ENCODE measurements around the gene VWA2.

VWA2 gene

DNA sequence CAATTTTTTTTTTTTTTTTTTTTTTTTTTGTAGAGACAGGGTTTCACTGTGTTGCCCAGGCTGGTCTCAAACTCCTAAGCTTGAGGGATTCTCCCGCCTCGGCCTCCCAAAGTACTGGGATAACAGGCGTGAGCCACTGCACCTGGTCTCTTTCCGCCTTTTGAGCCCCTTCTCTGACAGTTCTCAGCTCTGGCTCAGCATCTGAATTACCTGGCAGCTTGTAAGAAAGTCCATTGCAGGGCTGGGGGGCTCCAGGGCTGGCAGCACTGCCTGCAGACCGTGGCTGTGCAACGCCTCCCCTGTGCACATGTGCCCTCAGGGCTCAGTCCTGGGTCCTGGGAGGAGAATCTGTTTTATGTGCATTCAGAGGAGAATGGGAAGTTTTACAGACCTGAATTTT, 37.6 kb downstream of the VWA2 start:
- Histone ChIP-seq H3K9ac (ENCODE audit: low read depth, low read length) (no peak overlapping the region), H3K9me3 (ENCODE audit: control insufficient read depth, insufficient read depth, low read length) (no peaks in the 10 kb centered on the region), H3K36me3 (ENCODE audit: insufficient read depth, low read length) (no peaks in the 10 kb centered on the region), H3K4me1 (ENCODE audit: insufficient read depth, low read length) (no peaks in the 10 kb centered on the region)

DNA sequence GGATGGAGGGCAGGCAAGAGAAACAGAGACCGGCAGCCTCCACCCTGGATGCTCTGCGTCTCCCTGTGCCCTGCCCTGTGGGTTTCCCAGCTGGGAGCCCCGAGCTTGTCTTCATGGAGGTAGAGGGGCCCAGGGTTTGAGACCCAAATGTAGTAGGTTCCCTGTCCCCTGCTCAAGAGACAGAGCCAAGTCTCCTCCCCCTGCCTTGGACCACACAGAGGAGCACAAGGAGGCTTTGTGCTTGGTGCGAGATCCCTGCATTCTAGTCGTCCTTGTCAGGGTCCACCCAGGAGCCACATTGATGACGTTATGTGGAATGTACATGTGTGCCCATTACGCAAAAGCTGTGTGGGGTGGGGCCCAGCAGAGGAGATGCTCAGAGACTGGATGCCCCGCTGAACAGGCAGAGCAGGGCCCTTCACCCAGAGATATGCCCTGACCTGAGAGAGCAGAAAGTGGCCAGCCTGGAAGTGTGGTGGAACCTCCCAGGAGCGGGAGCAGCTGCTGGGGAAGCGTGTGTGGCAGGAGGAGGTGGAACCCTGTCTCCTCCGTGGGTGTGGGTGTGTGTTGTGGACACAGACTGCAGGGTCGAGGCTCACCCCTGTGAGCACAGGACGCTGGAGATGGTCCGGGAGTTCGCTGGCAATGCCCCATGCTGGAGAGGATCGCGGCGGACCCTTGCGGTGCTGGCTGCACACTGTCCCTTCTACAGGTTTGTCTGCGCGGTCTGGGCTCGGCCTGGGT, 39.3 kb downstream of the VWA2 start:
- H3K4me1 ChIP-seq (ENCODE audit: insufficient read depth, low read length): no peaks in the 10 kb centered on the region
- H3K36me3 ChIP-seq (ENCODE audit: insufficient read depth, low read length): no peaks in the 10 kb centered on the region
- no peaks in the 10 kb centered on the region for H3K9me3 ChIP-seq (ENCODE audit: control insufficient read depth, insufficient read depth, low read length)
- no peak overlapping the region for H3K9ac ChIP-seq (ENCODE audit: low read depth, low read length)

DNA sequence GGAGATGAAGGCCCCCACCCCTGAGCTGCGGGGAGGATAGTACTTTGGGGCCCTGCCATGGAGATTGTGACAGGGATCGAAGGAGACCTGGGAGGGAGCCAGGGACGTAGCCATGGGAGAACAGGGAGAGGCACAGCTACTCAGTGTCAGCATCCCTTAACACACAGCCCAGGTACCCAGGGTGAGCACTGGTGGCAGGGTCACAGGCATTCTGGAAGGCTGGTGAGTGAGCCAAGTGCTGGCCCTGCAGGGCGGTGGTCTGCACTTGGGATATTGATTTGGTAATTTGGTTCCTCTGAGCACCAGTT, 39.8 kb downstream of the VWA2 start:
- H3K36me3 ChIP-seq (ENCODE audit: insufficient read depth, low read length): no peaks in the 10 kb centered on the region

DNA sequence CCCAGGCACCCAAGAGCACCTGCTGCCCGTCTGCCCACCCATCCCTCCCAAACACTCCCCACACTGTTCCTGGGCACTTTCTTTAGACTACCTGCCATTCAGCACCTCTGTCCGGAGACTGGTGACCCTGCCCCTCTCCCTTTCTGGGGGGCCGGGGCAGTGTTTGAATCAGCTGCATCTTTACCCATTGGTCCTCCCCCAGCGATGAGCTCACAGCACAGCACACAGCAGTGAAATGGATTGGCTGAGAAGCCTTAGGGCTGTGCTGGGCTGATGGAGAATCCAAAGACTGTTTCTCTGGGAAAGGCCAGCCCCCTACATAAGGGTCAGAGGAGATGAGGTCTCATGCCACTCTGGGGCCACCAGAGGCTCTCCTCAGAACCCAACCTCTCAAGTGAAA, 40.2 kb downstream of the VWA2 start:
- no peaks in the 10 kb centered on the region for H3K4me1 ChIP-seq (ENCODE audit: insufficient read depth, low read length)
- no peaks in the 10 kb centered on the region for H3K36me3 ChIP-seq (ENCODE audit: insufficient read depth, low read length)
- no peak overlapping the region for H3K9ac ChIP-seq (ENCODE audit: low read depth, low read length)
- H3K9me3 ChIP-seq (ENCODE audit: control insufficient read depth, insufficient read depth, low read length): no peaks in the 10 kb centered on the region

More for the DNA sequence above, 39.8 kb downstream of the VWA2 start:
- Histone ChIP-seq H3K9me3 (ENCODE audit: control insufficient read depth, insufficient read depth, low read length) (no peaks in the 10 kb centered on the region), H3K4me1 (ENCODE audit: insufficient read depth, low read length) (no peaks in the 10 kb centered on the region), H3K9ac (ENCODE audit: low read depth, low read length) (no peak overlapping the region)

DNA sequence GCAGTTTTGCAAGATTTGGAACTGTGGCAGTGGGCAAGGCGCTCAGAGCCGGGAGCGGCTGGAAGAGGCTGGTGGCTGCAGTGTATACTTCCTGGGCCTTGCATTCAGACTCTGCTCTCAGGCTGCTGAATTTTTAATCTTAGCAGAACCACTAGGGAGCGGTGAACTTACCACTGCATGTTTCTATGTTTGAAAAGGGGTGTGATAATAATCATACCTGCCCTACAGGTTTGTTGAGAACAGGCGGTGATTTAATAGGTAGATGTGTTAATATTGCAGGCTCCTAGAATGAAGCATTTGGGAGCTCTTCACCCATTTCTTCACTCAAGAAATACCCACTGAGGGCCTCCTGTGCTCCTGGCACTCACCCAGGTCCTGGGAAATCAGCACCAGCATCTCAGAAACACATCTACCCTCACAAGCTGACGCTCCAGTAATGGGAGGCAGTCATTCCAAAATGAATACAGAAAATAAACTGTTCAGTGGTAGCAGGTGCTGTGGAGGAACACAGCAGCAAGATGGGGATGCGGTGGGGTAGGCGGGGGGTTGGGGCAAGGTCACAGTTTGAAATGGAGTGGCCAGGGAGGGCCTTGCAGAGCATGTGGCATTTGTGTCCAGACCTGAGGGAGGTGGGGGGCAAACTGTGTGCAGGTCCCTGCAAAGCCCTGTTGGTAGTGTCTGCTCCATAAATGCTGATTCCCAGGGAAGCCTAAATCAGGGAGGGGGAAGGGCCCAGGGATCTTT, 41.0 kb downstream of the VWA2 start:
- Histone ChIP-seq H3K9ac (ENCODE audit: low read depth, low read length) (no peak overlapping the region), H3K4me1 (ENCODE audit: insufficient read depth, low read length) (no peaks in the 10 kb centered on the region), H3K36me3 (ENCODE audit: insufficient read depth, low read length) (no peaks in the 10 kb centered on the region)

DNA sequence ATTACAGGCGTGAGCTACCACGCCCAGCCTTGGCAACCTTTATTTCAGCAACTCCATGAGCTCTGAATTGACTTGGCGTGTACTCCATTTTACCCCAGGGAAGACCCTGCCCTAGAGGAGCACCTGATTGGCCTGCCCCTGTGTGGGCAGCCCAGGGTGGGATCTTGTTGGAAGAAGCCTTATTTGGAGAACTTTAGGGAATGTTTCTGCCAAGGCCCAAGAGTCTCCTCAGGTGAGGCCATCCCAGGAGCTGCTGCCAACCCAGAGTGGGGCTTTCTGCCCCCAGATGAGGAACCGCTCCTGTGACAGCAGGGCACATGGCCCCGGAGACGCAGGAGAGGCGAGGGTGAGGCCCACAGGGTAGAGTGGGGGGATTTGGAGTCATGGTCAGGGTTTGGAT, 42.0 kb downstream of the VWA2 start:
- H3K9me3 ChIP-seq (ENCODE audit: control insufficient read depth, insufficient read depth, low read length): no peaks in the 10 kb centered on the region
- no peaks in the 10 kb centered on the region for H3K36me3 ChIP-seq (ENCODE audit: insufficient read depth, low read length)
- H3K9ac ChIP-seq (ENCODE audit: low read depth, low read length): no peak overlapping the region
- no peaks in the 10 kb centered on the region for H3K4me1 ChIP-seq (ENCODE audit: insufficient read depth, low read length)

More for the DNA sequence above, 41.0 kb downstream of the VWA2 start:
- H3K9me3 ChIP-seq (ENCODE audit: control insufficient read depth, insufficient read depth, low read length): no peaks in the 10 kb centered on the region

DNA sequence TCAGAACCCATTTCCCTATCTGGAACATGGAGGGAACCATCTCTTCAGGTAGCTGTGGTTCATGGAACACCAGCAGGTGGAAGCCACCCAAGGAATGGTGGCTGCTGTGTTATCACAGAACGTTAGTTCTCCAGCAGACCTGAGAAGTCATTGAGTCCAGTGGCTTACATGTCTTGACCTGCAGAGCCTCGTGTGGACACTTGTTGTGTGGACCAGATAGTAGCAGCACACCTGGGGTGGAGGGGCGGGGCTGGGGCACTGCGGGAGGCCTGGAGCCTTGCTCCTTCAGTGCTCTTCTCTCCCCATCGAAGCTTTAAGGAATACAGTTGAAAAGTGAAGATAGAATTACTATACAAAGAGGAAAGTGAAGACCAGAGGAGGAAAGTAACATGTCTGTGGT, 42.4 kb downstream of the VWA2 start:
- no peaks in the 10 kb centered on the region for H3K36me3 ChIP-seq (ENCODE audit: insufficient read depth, low read length)
- no peaks in the 10 kb centered on the region for H3K9me3 ChIP-seq (ENCODE audit: control insufficient read depth, insufficient read depth, low read length)
- no peak overlapping the region for H3K9ac ChIP-seq (ENCODE audit: low read depth, low read length)
- no peaks in the 10 kb centered on the region for H3K4me1 ChIP-seq (ENCODE audit: insufficient read depth, low read length)

DNA sequence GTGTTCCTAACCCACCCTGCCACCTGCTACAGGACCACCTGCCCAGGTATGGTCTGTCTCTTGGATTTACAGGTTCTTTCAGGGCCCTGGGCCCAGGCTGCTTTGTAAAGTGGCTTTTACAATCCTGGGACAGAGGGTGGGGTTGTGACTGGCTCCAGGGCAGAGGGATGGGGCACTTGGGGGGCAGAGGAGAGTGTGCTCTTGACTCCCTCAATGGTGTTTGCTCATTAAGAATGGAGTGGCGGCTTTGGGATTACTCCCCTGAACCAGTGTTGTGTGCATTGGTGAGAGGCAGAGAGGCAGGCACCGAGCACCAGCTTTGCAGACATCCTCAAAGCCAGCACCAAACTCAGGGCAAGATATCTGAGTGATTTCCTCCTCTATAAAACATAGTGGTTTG, 43.5 kb downstream of the VWA2 start:
- H3K9me3 ChIP-seq (ENCODE audit: control insufficient read depth, insufficient read depth, low read length): no peaks in the 10 kb centered on the region
- no peaks in the 10 kb centered on the region for H3K36me3 ChIP-seq (ENCODE audit: insufficient read depth, low read length)
- H3K9ac ChIP-seq (ENCODE audit: low read depth, low read length): no peak overlapping the region
- H3K4me1 ChIP-seq (ENCODE audit: insufficient read depth, low read length): no peaks in the 10 kb centered on the region

DNA sequence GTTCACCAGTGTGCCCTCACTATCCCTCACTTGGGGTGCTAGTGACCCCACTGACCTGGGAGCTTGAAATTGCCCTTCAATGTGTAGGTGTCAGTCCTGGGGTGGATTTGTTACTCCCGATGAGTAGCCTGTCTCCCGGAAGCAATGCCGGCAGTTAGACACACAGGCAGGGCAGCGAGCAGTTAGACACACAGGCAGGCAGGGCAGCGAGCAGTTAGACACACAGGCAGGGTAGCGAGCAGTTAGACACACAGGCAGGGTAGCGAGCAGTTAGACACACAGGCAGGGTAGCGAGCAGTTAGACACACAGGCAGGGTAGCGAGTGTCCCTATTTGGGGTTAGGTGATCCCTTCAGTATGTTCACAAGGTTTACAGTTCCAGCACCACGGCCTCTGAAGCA, 44.0 kb downstream of the VWA2 start:
- no peaks in the 10 kb centered on the region for H3K4me1 ChIP-seq (ENCODE audit: insufficient read depth, low read length)
- no peaks in the 10 kb centered on the region for H3K36me3 ChIP-seq (ENCODE audit: insufficient read depth, low read length)
- H3K9ac ChIP-seq (ENCODE audit: low read depth, low read length): no peak overlapping the region
- no peaks in the 10 kb centered on the region for H3K9me3 ChIP-seq (ENCODE audit: control insufficient read depth, insufficient read depth, low read length)

DNA sequence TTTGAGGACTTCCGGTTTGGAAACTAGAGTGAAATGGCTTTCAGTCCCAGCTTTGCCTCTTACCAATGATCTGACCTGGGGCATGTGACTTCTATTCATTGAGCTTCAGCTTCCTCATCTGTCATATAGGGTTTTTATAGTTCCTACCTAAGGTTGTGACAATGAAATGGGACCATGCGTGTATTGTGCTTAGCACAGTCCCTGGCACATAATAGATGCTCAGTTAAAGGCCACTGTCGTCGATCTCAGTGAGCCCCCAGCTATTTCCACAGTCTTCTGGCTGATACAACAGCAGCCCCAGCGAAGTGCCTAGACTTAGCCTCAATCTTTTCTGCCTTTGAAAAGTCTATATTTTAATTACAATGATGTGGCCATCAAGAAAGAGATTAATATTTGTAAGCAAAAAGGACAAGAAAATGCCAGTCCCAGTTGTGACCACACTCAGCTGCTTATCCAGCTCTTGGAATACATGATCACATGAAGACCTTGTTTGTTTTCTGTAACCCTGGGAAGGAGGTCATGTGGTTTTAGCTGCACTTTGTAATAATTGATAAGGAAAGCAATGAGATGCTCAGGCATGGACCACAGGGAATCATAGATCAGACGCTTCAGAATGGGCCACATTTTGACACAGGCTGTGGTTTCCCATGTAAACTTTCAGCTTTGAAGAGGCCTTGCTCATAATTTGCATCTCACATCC, 44.6 kb downstream of the VWA2 start:
- Histone ChIP-seq H3K9ac (ENCODE audit: low read depth, low read length) (no peak overlapping the region), H3K36me3 (ENCODE audit: insufficient read depth, low read length) (no peaks in the 10 kb centered on the region), H3K4me1 (ENCODE audit: insufficient read depth, low read length) (no peaks in the 10 kb centered on the region), H3K9me3 (ENCODE audit: control insufficient read depth, insufficient read depth, low read length) (no peaks in the 10 kb centered on the region)

DNA sequence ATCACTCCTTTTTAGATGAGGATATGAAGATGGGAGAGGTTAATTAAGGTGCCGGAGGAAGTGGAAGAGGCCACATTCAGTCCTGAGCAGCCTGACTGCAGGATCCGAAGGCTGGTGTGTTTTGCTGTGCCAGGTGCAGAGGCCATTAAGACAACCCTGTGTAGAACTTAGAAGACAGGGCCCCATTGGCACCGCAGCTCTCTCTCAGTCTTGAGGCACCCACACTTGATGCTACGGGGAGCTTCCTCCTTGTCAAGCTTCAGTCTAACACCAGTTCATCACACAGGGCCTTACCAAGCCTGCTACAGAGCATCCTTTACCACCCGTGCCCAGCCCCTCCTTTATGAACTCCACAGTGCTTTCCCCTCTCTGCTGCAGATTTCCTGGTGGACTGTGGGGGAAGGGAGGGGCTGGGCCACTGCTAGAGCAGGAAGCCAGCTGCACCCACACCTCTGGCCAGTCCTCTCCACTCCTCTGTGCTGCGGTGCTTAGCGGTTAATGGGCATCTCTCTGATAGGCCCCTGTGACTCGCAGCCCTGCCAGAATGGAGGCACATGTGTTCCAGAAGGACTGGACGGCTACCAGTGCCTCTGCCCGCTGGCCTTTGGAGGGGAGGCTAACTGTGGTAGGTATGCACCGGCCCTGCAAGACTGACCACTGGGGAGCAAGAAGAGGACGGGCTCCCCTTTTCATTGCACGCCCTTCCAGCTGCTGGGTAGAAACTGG, 45.5 kb downstream of the VWA2 start:
- Histone ChIP-seq H3K36me3 (ENCODE audit: insufficient read depth, low read length) (no peaks in the 10 kb centered on the region), H3K9me3 (ENCODE audit: control insufficient read depth, insufficient read depth, low read length) (no peaks in the 10 kb centered on the region), H3K9ac (ENCODE audit: low read depth, low read length) (no peak overlapping the region), H3K4me1 (ENCODE audit: insufficient read depth, low read length) (no peaks in the 10 kb centered on the region)

DNA sequence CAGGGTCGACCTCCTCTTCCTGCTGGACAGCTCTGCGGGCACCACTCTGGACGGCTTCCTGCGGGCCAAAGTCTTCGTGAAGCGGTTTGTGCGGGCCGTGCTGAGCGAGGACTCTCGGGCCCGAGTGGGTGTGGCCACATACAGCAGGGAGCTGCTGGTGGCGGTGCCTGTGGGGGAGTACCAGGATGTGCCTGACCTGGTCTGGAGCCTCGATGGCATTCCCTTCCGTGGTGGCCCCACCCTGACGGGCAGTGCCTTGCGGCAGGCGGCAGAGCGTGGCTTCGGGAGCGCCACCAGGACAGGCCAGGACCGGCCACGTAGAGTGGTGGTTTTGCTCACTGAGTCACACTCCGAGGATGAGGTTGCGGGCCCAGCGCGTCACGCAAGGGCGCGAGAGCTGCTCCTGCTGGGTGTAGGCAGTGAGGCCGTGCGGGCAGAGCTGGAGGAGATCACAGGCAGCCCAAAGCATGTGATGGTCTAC, 46.9 kb downstream of the VWA2 start:
- Histone ChIP-seq H3K36me3 (ENCODE audit: insufficient read depth, low read length) (no peaks in the 10 kb centered on the region), H3K9me3 (ENCODE audit: control insufficient read depth, insufficient read depth, low read length) (no peaks in the 10 kb centered on the region), H3K9ac (ENCODE audit: low read depth, low read length) (no peak overlapping the region), H3K4me1 (ENCODE audit: insufficient read depth, low read length) (no peaks in the 10 kb centered on the region)

DNA sequence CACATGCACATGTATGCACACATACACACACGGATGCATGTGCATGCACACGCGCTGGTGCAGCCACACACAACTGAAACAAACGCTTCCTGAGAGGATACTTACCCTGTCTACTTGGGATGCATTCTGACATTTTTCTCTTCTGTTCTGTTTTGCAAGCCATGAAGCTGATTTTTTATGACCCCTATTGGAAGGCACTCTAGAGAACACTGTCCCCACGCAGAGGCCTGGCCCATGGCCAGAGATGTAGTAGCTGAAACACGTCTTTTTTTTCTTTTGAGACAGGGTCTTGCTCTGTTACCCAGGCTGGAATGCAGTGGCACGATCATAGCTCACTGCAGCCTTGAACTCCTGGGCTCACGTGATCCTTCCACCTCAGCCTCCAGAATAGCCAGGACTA, 47.9 kb downstream of the VWA2 start:
- no peaks in the 10 kb centered on the region for H3K4me1 ChIP-seq (ENCODE audit: insufficient read depth, low read length)
- H3K9ac ChIP-seq (ENCODE audit: low read depth, low read length): no peak overlapping the region
- H3K9me3 ChIP-seq (ENCODE audit: control insufficient read depth, insufficient read depth, low read length): no peaks in the 10 kb centered on the region
- no peaks in the 10 kb centered on the region for H3K36me3 ChIP-seq (ENCODE audit: insufficient read depth, low read length)

DNA sequence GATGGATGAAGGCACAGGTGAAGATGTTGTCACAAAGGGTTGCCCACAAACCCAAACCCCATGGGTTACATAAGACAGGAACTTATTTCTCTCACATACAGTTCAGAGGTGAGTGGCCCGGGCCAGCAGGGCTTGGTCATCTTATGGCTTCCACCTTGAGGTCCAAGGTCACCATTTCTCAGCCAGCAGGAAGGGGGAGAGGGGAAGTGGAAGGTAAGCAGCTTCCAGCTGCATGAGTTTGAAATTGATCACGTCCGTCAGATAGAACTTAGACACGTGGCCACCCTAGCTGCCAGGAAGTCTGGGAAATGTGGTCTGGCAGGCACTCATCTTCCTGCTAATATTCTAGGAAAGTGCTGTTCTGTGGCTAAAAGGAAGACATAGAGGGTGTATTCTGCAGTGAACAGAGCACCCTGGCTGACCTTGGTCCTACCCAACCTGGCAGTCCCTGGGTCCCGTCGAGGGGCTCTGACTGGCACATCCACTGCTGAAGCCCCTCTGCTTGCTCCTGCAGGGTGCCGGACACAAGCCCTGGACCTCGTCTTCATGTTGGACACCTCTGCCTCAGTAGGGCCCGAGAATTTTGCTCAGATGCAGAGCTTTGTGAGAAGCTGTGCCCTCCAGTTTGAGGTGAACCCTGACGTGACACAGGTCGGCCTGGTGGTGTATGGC, 49.5 kb downstream of the VWA2 start:
- Histone ChIP-seq H3K9me3 (ENCODE audit: control insufficient read depth, insufficient read depth, low read length) (no peaks in the 10 kb centered on the region), H3K4me1 (ENCODE audit: insufficient read depth, low read length) (no peaks in the 10 kb centered on the region), H3K9ac (ENCODE audit: low read depth, low read length) (no peak overlapping the region)

More for the DNA sequence above, 49.5 kb downstream of the VWA2 start:
- no peaks in the 10 kb centered on the region for H3K36me3 ChIP-seq (ENCODE audit: insufficient read depth, low read length)
